ENCODE measurements around the gene RNASE9.
"Not testable (repeated sequence)": the region's sequence is repeated elsewhere in the genome, so short reads cannot be mapped to it uniquely, and the experiment has no call there.

The RNASE9 gene

GRCh38 chr14:20560961-20561360 lies at the start of gene RNASE9:
Gene RNASE9, minus strand, starts transcription at chr14:20561047.
- DNase-seq (ENCODE audit: low spot score): no peak

- peak; percentile 69 for DNase-seq (ENCODE audit: low spot score)
Observed at GRCh38 chr14:20610002-20610765, 49.3 kb upstream of the RNASE9 start.

GRCh38 chr14:20609215-20610001 lies 48.6 kb upstream of the RNASE9 start:
- peak; percentile 86 for DNase-seq (ENCODE audit: low spot score)

- DNase-seq (ENCODE audit: low spot score): no peak
Observed at GRCh38 chr14:20608383-20609110, 47.7 kb upstream of the RNASE9 start.

- DNase-seq (ENCODE audit: low spot score): no peak
Observed at GRCh38 chr14:20607617-20608016, 46.8 kb upstream of the RNASE9 start.

GRCh38 chr14:20606902-20607242 lies 46.0 kb upstream of the RNASE9 start:
- no peak for DNase-seq (ENCODE audit: low spot score)

GRCh38 chr14:20606190-20606901 lies 45.5 kb upstream of the RNASE9 start:
- no peak for DNase-seq (ENCODE audit: low spot score)

- DNase-seq (ENCODE audit: low spot score): no peak
Observed at GRCh38 chr14:20603813-20604690, 43.2 kb upstream of the RNASE9 start.

- DNase-seq (ENCODE audit: low spot score): no peak
Observed at GRCh38 chr14:20602583-20602982, 41.7 kb upstream of the RNASE9 start.

- no peak for DNase-seq (ENCODE audit: low spot score)
Observed at GRCh38 chr14:20601522-20601921, 40.7 kb upstream of the RNASE9 start.

GRCh38 chr14:20597108-20597507 lies 36.3 kb upstream of the RNASE9 start:
- DNase-seq (ENCODE audit: low spot score): no peak

GRCh38 chr14:20595726-20596125 lies 34.9 kb upstream of the RNASE9 start:
- DNase-seq (ENCODE audit: low spot score): not testable (repeated sequence)

- DNase-seq (ENCODE audit: low spot score): no peak
Observed at GRCh38 chr14:20592574-20592973, 31.7 kb upstream of the RNASE9 start.

- no peak for DNase-seq (ENCODE audit: low spot score)
Observed at GRCh38 chr14:20591235-20591634, 30.4 kb upstream of the RNASE9 start, which contains the start of gene RNASE12. Gene RNASE12, minus strand, starts transcription at chr14:20591376. Its CDS starts 653 bp downstream, at chr14:20590723.

GRCh38 chr14:20587489-20588154 lies 26.8 kb upstream of the RNASE9 start, which contains the start of gene RNASE11:
Gene RNASE11, minus strand, starts transcription at chr14:20588001.
- DNase-seq (ENCODE audit: low spot score): no peak

GRCh38 chr14:20583908-20584307 lies 23.1 kb upstream of the RNASE9 start:
- no peak for DNase-seq (ENCODE audit: low spot score)

- DNase-seq (ENCODE audit: low spot score): no peak
Observed at GRCh38 chr14:20583142-20583541, 22.3 kb upstream of the RNASE9 start.

GRCh38 chr14:20580242-20580641 lies 19.4 kb upstream of the RNASE9 start:
- DNase-seq (ENCODE audit: low spot score): no peak

GRCh38 chr14:20578784-20579502 lies 18.1 kb upstream of the RNASE9 start:
- DNase-seq (ENCODE audit: low spot score): no peak

GRCh38 chr14:20578325-20578724 lies 17.5 kb upstream of the RNASE9 start:
- DNase-seq (ENCODE audit: low spot score): no peak
